Measurements from ENCODE around the gene MRPL1. TPM values are rescaled to one million over a fixed set of nuclear protein-coding genes. Genes with fewer than 3 reads are reported as not detected.

Gene MRPL1
- total and polyA plus RNA-seq, 2 of the 13 experiments (the other 11 are each of a cell fraction or from before 2014, with no cell fraction given): 23.3 to 61.5 TPM

DNA sequence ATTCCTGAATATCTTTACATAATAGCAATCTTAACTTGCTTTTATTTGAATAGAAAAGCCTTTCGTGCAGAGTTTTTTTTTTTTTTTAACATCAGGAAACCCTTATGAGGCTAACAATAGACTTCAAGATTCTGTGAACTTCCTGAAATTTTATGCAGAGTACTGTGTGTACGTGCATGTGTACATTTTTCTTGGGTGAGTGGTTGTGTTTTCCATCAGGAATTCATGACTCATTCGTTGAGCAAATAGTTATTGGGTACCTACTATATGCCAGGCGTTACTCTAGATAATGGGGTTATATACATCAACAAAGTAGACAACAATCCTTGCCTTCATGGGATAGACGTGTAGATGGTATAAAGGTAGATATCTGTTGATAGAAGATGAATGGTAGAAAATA is 59.1 kb downstream of the MRPL1 start (continued):
- TF ChIP-seq ZFX (CRISPR knock-in tag; IDR thresholded peaks at IDR 0.05; ENCODE audit: low read depth) (no peak), KDM4B (CRISPR knock-in tag; IDR thresholded peaks at IDR 0.05) (no peak), THAP11 (CRISPR knock-in tag; IDR thresholded peaks at IDR 0.05) (0 out of 2 replicates have a peak, but pooled peaks have one; percentile 9), ZMYM2 (CRISPR knock-in tag; IDR thresholded peaks at IDR 0.05) (no peak), MTF1 (CRISPR knock-in tag; IDR thresholded peaks at IDR 0.05) (no peak), MIXL1 (CRISPR knock-in tag; IDR thresholded peaks at IDR 0.05) (peak; percentile 80), MYNN (CRISPR knock-in tag; IDR thresholded peaks at IDR 0.05; ENCODE audit: low read depth) (no peak), ZNF367 (CRISPR knock-in tag; IDR thresholded peaks at IDR 0.05; ENCODE audit: borderline replicate concordance) (no peak), PHF21A (CRISPR knock-in tag; IDR thresholded peaks at IDR 0.05) (no peak), NONO (IDR thresholded peaks at IDR 0.05) (no peak), NONO (CRISPR knock-in tag; conservative IDR thresholded peaks at IDR 0.05) (no peak), ZNF563 (CRISPR knock-in tag; IDR thresholded peaks at IDR 0.05) (no peak), ZNF343 (CRISPR knock-in tag; IDR thresholded peaks at IDR 0.05) (no peak), DMAP1 (CRISPR knock-in tag; IDR thresholded peaks at IDR 0.05) (0 out of 2 replicates have a peak, but pooled peaks have one; percentile 39), NFE2L1 (CRISPR knock-in tag; IDR thresholded peaks at IDR 0.05; ENCODE audit: borderline replicate concordance) (no peak), ZNF121 (CRISPR knock-in tag; IDR thresholded peaks at IDR 0.05) (no peak), MBNL3 (CRISPR knock-in tag; conservative IDR thresholded peaks at IDR 0.05) (no peak)
- TF ChIP-seq, protein P1, sequence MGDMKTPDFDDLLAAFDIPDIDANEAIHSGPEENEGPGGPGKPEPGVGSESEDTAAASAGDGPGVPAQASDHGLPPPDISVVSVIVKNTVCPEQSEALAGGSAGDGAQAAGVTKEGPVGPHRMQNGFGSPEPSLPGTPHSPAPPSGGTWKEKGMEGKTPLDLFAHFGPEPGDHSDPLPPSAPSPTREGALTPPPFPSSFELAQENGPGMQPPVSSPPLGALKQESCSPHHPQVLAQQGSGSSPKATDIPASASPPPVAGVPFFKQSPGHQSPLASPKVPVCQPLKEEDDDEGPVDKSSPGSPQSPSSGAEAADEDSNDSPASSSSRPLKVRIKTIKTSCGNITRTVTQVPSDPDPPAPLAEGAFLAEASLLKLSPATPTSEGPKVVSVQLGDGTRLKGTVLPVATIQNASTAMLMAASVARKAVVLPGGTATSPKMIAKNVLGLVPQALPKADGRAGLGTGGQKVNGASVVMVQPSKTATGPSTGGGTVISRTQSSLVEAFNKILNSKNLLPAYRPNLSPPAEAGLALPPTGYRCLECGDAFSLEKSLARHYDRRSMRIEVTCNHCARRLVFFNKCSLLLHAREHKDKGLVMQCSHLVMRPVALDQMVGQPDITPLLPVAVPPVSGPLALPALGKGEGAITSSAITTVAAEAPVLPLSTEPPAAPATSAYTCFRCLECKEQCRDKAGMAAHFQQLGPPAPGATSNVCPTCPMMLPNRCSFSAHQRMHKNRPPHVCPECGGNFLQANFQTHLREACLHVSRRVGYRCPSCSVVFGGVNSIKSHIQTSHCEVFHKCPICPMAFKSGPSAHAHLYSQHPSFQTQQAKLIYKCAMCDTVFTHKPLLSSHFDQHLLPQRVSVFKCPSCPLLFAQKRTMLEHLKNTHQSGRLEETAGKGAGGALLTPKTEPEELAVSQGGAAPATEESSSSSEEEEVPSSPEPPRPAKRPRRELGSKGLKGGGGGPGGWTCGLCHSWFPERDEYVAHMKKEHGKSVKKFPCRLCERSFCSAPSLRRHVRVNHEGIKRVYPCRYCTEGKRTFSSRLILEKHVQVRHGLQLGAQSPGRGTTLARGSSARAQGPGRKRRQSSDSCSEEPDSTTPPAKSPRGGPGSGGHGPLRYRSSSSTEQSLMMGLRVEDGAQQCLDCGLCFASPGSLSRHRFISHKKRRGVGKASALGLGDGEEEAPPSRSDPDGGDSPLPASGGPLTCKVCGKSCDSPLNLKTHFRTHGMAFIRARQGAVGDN (CRISPR knock-in tag; IDR thresholded peaks at IDR 0.05): no peak
- TF ChIP-seq, protein P2, sequence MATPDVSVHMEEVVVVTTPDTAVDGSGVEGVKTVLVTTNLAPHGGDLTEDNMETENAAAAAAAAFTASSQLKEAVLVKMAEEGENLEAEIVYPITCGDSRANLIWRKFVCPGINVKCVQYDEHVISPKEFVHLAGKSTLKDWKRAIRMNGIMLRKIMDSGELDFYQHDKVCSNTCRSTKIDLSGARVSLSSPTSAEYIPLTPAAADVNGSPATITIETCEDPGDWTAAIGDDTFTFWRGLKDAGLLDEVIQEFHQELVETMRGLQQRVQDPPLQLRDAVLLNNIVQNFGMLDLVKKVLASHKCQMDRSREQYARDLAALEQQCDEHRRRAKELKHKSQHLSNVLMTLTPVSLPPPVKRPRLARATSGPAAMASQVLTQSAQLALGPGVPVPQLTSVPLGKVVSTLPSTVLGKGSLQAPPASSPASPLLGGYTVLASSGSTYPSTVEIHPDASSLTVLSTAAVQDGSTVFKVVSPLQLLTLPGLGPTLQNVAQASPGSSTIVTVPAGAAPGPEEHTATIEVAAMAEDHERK (CRISPR knock-in tag; IDR thresholded peaks at IDR 0.05; ENCODE audit: low read depth): no peak
- TF ChIP-seq, protein P3, sequence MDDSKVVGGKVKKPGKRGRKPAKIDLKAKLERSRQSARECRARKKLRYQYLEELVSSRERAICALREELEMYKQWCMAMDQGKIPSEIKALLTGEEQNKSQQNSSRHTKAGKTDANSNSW (CRISPR knock-in tag; IDR thresholded peaks at IDR 0.05; ENCODE audit: borderline replicate concordance): no peak
- TF ChIP-seq, protein P4, sequence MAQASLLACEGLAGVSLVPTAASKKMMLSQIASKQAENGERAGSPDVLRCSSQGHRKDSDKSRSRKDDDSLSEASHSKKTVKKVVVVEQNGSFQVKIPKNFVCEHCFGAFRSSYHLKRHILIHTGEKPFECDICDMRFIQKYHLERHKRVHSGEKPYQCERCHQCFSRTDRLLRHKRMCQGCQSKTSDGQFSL (CRISPR knock-in tag; IDR thresholded peaks at IDR 0.05): no peak
- TF ChIP-seq, protein P5, sequence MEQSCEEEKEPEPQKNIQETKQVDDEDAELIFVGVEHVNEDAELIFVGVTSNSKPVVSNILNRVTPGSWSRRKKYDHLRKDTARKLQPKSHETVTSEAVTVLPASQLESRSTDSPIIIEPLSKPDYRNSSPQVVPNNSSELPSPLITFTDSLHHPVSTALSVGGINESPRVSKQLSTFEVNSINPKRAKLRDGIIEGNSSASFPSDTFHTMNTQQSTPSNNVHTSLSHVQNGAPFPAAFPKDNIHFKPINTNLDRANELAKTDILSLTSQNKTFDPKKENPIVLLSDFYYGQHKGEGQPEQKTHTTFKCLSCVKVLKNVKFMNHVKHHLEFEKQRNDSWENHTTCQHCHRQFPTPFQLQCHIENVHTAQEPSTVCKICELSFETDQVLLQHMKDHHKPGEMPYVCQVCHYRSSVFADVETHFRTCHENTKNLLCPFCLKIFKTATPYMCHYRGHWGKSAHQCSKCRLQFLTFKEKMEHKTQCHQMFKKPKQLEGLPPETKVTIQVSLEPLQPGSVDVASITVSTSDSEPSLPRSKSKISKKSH (CRISPR knock-in tag; IDR thresholded peaks at IDR 0.05; ENCODE audit: borderline replicate concordance): no peak
- TF ChIP-seq, protein P6, sequence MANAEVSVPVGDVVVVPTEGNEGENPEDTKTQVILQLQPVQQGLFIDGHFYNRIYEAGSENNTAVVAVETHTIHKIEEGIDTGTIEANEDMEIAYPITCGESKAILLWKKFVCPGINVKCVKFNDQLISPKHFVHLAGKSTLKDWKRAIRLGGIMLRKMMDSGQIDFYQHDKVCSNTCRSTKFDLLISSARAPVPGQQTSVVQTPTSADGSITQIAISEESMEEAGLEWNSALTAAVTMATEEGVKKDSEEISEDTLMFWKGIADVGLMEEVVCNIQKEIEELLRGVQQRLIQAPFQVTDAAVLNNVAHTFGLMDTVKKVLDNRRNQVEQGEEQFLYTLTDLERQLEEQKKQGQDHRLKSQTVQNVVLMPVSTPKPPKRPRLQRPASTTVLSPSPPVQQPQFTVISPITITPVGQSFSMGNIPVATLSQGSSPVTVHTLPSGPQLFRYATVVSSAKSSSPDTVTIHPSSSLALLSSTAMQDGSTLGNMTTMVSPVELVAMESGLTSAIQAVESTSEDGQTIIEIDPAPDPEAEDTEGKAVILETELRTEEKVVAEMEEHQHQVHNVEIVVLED (CRISPR knock-in tag; IDR thresholded peaks at IDR 0.05; ENCODE audit: borderline replicate concordance): no peak
